PC-9 (cell line): ENCODE results near the gene SCT. TPM values are rescaled to one million over a fixed set of nuclear protein-coding genes. Genes with fewer than 3 reads are reported as not detected.

Experiments used
- BruUV-seq: library from RNA; stranded (reverse); fragments of 400-500 nt; replicated peaks from 2 replicates; lab custom pipeline; 2021; lab: Mats Ljungman, UMichigan
- CTCF ChIA-PET: fragments of 300-600 bp; sonication (Branson Sonifier 250); formaldehyde crosslinking; loops from one replicate; lab custom pipeline; 2022; ENCODE audit warnings: antibody characterized with exemption; lab: Charles Lee
- POLR2A ChIA-PET: fragments of 300-600 bp; sonication (Branson Sonifier 250); formaldehyde crosslinking; loops from one replicate; lab custom pipeline; 2022; ENCODE audit warnings: antibody characterized with exemption; ENCODE audit not compliant: unreplicated experiment; lab: Charles Lee
- DNase-seq, 2 experiments: peaks; one replicate each; pipeline versions ENCODE4 v3.0.0 to v3.0.0-alpha.2; 2015 to 2022; ENCODE audit warnings: mixed read lengths in 1 of 2
- H2AFZ ChIP-seq: fragments of 200-600 bp; sonication (generic); 2 replicates; pipeline ENCODE4 v1.8.1; 2017; ENCODE audit warnings: antibody characterized with exemption
- H3F3A ChIP-seq: fragments of 200-600 bp; sonication (generic); 2 replicates; pipeline ENCODE4 v1.8.1; 2017; ENCODE audit warnings: antibody characterized with exemption, mild to moderate bottlenecking, low read depth; ENCODE audit not compliant: insufficient read depth
- H3K27ac ChIP-seq: fragments of 200-600 bp; sonication (generic); 2 replicates; pipeline ENCODE4 v1.6.1; 2016; ENCODE audit warnings: mixed run types
- H3K27me3 ChIP-seq: fragments of 200-600 bp; sonication (generic); 2 replicates; pipeline ENCODE4 v1.6.1; 2016; ENCODE audit warnings: low read depth, mixed run types; ENCODE audit not compliant: insufficient read depth
- H3K36me3 ChIP-seq: fragments of 200-600 bp; sonication (generic); 2 replicates; pipeline ENCODE4 v1.6.1; 2016; ENCODE audit warnings: low read depth, mixed run types
- H3K4me1 ChIP-seq: fragments of 200-600 bp; sonication (generic); replicated peaks from 2 replicates; pipeline ENCODE4 v1.6.1; 2016; ENCODE audit warnings: mixed run types; ENCODE audit not compliant: insufficient read depth
- H3K4me2 ChIP-seq: fragments of 200-600 bp; sonication (generic); 2 replicates; pipeline ENCODE4 v1.6.1; 2017; ENCODE audit warnings: mixed run types
- H3K4me3 ChIP-seq: fragments of 200-600 bp; sonication (generic); 2 replicates; pipeline ENCODE4 v1.6.1; 2016; ENCODE audit warnings: mixed run types
- H3K79me2 ChIP-seq: fragments of 200-600 bp; sonication (generic); 2 replicates; pipeline ENCODE4 v1.6.1; 2017; ENCODE audit warnings: low read depth, mixed run types
- H3K9me2 ChIP-seq: fragments of 200-600 bp; sonication (generic); 2 replicates; pipeline ENCODE4 v1.8.1; 2017; ENCODE audit warnings: mild to moderate bottlenecking; ENCODE audit not compliant: insufficient read depth
- H3K9me3 ChIP-seq: fragments of 200-600 bp; sonication (generic); 2 replicates; pipeline ENCODE4 v1.8.1; 2016; ENCODE audit warnings: low read depth; ENCODE audit not compliant: insufficient read depth
- H4K20me1 ChIP-seq: fragments of 200-600 bp; sonication (generic); 2 replicates; pipeline ENCODE4 v1.8.1; 2017; ENCODE audit not compliant: insufficient read depth
- EZH2 ChIP-seq: fragments of 200-600 bp; sonication (generic); IDR thresholded peaks from 2 replicates; pipeline ENCODE4 v1.8.0; 2017; ENCODE audit warnings: antibody characterized with exemption, low read depth
- intact Hi-C: fragments of 100-400 bp; cut with micrococcal nuclease; formaldehyde crosslinking; loops from one replicate; pipeline ENCODE4 v1.10.0; 2022; ENCODE audit not compliant: unreplicated experiment
- total RNA-seq: library from RNA; stranded (reverse); gene quantifications from 2 replicates; pipeline ENCODE4 v1.2.3, GENCODE V29; 2021
- TF ChIP-seq, protein P1 (sequence below): fragments of 200-600 bp; sonication (generic); conservative IDR thresholded peaks from 2 replicates; pipeline ENCODE4 v1.6.1; 2017; ENCODE audit warnings: mixed run types, antibody characterized with exemption, mild to moderate bottlenecking, moderate library complexity

The SCT gene
- total RNA-seq, 1 experiment from 2014 or later, result not detected

DNA sequence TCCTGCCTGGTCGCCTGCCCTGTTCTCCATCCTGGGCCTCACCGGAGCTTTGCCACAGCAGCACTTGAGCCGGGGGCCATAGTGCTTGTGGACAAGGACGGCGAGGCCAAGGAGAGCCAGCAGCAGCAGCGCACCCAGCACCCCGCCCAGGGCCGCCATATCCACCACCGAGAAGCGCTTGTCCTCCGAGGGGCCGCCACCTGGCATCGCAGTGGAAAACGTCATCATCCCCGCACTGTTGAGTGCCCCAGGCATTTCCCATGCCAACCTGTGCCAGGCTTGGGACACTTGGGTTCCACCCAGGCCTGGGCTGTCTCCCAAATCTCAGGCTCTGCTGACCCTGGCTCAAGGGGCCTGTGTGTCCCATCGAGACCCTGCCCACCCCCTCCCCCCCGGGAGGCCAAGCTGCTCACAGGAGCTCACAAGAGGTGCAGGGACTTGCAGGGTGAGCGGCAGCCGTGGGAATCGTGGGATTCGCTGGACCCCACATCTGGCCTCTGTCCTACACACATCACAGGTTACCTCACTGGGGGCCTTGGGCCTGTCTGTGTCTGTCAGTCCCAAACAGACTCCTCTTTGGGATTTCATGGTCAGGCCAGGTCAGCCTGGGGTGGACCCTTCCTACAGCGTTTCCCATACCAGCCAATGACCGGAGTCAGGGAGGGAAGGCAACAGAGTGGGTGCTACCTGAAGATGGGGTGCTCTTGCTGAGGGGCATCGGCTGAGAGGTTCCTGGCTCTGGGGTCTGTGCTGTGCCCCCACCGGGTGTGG, 8.9 kb downstream of the SCT start:
- Histone ChIP-seq H3F3A (peaks cover 4% of the 10 kb centered on the region; the same call in 1 of the 2 replicates), H2AFZ (no peak overlapping the region), H3K9me3 (no peaks in the 10 kb centered on the region), H3K27me3 (no peaks in the 10 kb centered on the region), H3K27ac (no peak overlapping the region), H3K4me1 (no peaks in the 10 kb centered on the region), H4K20me1 (peaks cover 2% of the 10 kb centered on the region), H3K36me3 (no peaks in the 10 kb centered on the region), H3K9me2 (no peaks in the 10 kb centered on the region), H3K79me2 (no peaks in the 10 kb centered on the region), H3K4me2 (no peak overlapping the region), H3K4me3 (no peak overlapping the region)
- no TSS peak for BruUV-seq
- ChIA-PET POLR2A (no interaction called here), CTCF (interaction anchor here (0.6 kb wide), 1 partner anchor 42 kb away, joined by 3 read pairs; no protein-coding TSS in a partner anchor)
- TF ChIP-seq, protein P1, sequence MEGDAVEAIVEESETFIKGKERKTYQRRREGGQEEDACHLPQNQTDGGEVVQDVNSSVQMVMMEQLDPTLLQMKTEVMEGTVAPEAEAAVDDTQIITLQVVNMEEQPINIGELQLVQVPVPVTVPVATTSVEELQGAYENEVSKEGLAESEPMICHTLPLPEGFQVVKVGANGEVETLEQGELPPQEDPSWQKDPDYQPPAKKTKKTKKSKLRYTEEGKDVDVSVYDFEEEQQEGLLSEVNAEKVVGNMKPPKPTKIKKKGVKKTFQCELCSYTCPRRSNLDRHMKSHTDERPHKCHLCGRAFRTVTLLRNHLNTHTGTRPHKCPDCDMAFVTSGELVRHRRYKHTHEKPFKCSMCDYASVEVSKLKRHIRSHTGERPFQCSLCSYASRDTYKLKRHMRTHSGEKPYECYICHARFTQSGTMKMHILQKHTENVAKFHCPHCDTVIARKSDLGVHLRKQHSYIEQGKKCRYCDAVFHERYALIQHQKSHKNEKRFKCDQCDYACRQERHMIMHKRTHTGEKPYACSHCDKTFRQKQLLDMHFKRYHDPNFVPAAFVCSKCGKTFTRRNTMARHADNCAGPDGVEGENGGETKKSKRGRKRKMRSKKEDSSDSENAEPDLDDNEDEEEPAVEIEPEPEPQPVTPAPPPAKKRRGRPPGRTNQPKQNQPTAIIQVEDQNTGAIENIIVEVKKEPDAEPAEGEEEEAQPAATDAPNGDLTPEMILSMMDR, result no peak
- TF ChIP-seq EZH2, result no peak
- DNase-seq, result no peak
- intact Hi-C loops, result no loop called here

DNA sequence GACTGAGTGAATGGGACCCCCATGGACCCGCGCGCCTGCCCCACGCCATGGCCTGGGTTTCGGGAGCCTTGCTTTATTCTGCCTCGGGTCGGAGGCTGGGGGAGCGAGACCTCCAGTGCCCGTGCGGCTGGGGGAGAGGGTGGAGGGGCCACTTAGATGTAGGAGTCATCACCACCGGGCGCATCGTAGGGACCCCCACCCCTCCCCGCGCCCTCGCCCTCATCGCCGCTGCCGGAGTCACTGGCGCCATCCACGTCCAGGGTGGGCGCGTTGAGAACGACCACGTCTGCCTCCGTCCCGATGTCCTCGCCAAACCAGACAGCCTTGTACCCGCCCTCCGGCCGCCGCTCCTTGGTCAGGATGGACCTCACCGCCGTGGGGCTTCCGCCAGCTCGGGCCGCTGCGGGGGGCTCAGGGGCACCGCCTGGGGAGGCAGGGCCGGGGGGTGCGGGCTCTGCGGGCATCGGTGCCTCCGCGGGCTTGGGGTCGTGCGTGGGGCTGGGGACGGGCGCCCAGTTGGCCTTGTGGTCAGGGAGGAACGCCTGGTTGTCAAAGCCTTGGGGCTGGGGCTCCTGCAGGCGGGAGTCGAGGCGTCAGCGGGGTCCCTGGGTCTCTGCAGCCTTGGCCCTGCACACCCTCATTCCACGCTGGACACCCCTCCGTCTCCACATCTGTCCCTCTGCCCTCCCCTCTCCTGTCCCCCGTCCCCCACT, 9.6 kb downstream of the SCT start:
- Histone ChIP-seq H3F3A (peaks cover 5% of the 10 kb centered on the region; the same call in 1 of the 2 replicates), H3K4me2 (no peak overlapping the region), H3K79me2 (no peaks in the 10 kb centered on the region), H3K36me3 (no peaks in the 10 kb centered on the region), H3K9me2 (no peaks in the 10 kb centered on the region), H3K27me3 (no peaks in the 10 kb centered on the region), H3K4me1 (no peaks in the 10 kb centered on the region), H4K20me1 (peaks cover 7% of the 10 kb centered on the region), H3K27ac (no peak overlapping the region), H3K4me3 (no peak overlapping the region), H2AFZ (no peak overlapping the region), H3K9me3 (no peaks in the 10 kb centered on the region)
- no TSS peak for BruUV-seq
- intact Hi-C loops, result no loop called here
- no peak for TF ChIP-seq EZH2
- TF ChIP-seq, protein P1, result no peak
- no peak for DNase-seq
- ChIA-PET POLR2A (no interaction called here), CTCF (interaction anchor here (0.6 kb wide), 1 partner anchor 42 kb away, joined by 3 read pairs; no protein-coding TSS in a partner anchor)

DNA sequence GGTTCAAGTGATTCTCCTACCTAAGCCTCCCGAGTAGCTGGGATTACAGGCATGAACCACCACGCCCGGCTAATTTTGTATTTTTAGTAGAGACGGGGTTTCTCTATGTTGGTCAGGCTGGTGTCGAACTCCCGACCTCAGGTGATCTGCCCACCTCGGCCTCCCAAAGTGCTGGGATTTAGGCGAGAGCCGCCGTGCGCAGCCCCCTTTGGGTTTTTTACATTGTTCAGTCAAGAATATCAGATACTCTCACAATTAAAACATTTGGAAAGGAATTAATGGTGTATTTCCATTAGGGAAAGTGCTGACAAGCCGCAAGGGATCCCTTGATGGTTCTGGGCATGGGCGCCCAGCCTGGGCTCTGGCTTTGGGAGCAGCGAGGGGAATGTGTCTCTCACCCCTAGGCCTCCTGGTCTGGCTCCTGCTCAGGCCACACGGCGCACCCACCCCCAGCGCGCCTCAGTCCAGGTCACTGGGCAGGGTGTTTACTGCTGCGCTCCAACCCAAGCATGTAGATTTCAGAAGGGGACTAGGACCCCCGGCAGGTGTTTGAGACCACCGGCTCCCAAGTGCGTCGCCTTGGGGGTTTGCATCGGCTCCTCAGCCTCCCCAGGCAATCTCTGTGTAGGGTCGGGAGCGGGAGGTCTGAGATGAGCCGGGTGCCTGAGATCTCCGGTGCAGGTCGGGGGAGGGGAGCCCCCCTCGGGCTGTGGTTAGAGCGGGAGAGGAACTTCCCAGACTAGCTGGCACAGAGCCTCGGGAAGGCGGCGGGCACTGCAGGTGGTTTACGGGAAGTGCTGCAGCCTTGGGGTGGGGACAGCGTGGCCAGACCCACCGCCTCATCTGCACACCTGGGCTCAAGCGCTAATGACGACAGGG, 10.4 kb downstream of the SCT start:
- CTCF ChIA-PET, result no interaction called here
- DNase-seq, result no peak
- no peaks in the 10 kb centered on the region for H3K36me3 ChIP-seq
- no peaks in the 10 kb centered on the region for H3K27me3 ChIP-seq
- H3K9me3 ChIP-seq, result no peaks in the 10 kb centered on the region
- H2AFZ ChIP-seq, result no peak overlapping the region
- BruUV-seq, result no TSS peak
- no peak overlapping the region; the same call in 1 of the 2 replicates for H3K4me3 ChIP-seq
- no peaks in the 10 kb centered on the region for H3K79me2 ChIP-seq
- peaks cover 13% of the 10 kb centered on the region for H3F3A ChIP-seq
- POLR2A ChIA-PET, result no interaction called here
- H3K27ac ChIP-seq, result no peak overlapping the region
- H3K4me1 ChIP-seq, result no peaks in the 10 kb centered on the region
- H3K4me2 ChIP-seq, result peak overlapping the region; percentile 78
- peaks cover 7% of the 10 kb centered on the region for H4K20me1 ChIP-seq
- TF ChIP-seq EZH2, result no peak
- TF ChIP-seq, protein P1, result no peak
- no peaks in the 10 kb centered on the region for H3K9me2 ChIP-seq
- intact Hi-C loops, result no loop called here
